Activated T-helper 1 cell treated with anti-CD3 and anti-CD28 coated beads, Interleukin-2, amount 50 U/mL, for 16 hours (primary cell): Measurements from ENCODE around the gene SCAF8.

ENCODE experiments used
- DNase-seq, 2 donors: peaks; one replicate each; pipeline ENCODE4 v3.0.0-alpha.2; 2020; ENCODE audit warnings: low read depth in 1 of 2, low spot score in 1 of 2

The SCAF8 gene

DNA sequence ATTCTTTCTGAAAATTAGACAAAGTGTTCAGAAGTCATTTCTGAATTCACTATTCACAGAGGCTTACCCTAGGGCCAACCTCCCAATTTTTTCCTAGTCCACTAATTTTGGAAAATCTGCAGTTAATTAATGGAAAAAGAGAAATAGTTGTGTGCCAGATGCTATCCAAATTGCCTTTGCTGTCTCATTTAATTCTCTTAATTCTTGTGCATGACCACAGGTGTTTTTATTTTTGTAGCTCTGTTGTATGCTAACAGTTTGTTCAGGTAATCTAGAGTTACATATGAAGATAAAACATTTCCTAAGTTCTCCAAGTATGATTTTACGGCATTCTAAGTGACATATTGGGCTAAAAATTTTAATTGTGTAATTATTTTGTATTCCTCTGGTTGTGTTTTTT is 96.8 kb downstream of the SCAF8 start:
- DNase-seq: no peak

- DNase-seq: no peak
Measured at GRCh38 chr6:154830771-154831170, 97.6 kb downstream of the SCAF8 start.

GRCh38 chr6:154835307-154835706 is 102.1 kb downstream of the SCAF8 start:
- no peak for DNase-seq

GRCh38 chr6:154839546-154839945 is 106.3 kb downstream of the SCAF8 start:
- no peak for DNase-seq

DNA sequence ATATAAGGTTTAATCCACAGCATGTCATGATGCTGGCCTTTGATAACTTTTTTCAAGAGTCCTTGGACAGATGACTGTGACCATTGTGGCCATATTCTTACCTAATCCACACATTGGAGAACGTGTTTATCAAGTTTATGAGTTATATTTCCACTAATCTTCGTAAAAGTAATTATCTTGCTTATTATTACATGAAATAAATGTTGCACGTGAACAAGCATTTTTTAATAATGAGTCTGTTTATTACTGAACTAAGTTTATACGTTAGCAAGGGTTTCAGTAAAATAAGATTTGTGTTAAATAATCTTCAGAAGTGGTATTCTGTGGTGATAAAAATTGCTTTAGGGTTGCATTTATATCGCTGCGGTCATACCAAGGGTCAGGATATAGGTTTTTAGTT is 107.1 kb downstream of the SCAF8 start:
- no peak for DNase-seq

DNA sequence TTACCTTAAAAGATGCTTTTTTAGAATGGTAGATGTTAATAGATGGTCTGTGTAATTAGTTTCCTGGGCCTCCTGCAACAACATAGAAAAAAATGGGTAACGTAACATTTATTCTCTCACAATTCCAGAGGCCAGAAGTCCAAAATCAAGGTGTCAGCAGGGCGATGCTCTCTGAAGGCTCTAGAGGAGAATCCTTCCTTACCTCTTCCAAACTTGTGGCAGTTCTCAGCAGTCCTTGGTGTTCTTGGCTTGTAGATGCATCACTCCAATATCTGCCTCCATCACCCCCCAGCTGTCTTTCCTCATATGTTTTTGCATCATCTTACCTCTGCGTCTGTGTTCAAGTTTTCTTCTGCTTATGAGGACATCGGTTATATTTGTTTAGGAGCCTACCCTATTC is 107.9 kb downstream of the SCAF8 start:
- DNase-seq: no peak

DNA sequence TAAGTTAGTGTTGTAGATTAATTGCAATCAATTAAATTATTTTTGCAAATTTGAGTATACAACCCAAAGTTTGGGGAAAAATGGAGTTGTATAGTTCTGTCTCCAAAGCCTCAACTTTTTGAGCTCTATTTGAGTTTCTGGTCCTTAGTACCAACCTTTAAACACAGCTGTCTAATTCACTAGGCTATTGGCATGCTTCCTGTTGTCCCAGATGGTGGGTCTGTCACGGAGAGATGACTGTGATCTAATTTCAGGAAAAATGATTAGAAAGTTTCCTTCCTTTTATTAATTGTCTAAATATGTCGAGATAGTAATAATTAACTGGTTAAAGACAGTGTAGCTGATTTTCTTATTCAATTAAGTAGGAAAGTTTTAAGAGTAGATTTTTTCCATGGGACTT is 109.6 kb downstream of the SCAF8 start:
- no peak for DNase-seq

DNA sequence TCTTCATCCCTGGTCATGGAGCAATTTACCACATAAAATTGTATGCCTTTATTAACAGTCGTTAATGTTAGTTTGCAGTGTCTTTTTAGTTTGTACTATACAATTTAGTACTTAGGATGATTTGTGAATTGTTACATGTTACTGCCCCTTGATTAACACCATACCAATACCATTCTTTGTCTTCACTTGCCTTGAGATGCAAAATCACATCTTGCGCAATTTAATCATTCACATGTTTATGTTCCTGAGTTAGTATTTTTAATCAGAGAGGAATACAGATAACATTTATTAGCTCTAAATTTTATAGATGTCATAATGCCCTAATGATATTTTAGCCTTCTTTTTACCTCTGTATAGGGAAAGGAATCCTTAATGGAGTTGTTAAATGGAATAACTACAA is 114.1 kb downstream of the SCAF8 start:
- DNase-seq: no peak

DNA sequence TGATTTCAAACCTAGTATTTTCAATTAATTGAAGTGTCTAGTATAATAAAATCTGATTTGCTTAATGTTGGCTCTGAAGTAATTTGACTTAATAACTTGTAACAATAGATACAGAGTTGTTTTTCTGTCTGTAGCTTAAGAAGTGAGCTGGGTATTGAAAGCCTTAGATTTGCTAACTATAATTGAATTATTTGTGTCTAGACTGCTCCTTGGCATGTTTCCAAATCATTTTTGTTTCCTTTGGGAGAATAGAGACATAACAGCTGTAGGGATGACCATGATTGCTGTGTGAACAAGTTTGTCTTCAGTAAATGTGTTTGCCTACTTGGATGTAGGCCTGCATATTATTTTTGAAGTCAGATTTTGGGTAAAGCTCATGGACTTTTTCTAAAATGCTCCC is 115.4 kb downstream of the SCAF8 start:
- DNase-seq: no peak

- no peak for DNase-seq
Measured at GRCh38 chr6:154849475-154849874, 116.3 kb downstream of the SCAF8 start.

GRCh38 chr6:154852687-154853086 is 119.5 kb downstream of the SCAF8 start:
- DNase-seq: no peak

- DNase-seq: no peak
Measured at GRCh38 chr6:154857529-154857928, 124.3 kb downstream of the SCAF8 start.

- DNase-seq: no peak
Measured at GRCh38 chr6:154861825-154862224, 128.6 kb downstream of the SCAF8 start.

DNA sequence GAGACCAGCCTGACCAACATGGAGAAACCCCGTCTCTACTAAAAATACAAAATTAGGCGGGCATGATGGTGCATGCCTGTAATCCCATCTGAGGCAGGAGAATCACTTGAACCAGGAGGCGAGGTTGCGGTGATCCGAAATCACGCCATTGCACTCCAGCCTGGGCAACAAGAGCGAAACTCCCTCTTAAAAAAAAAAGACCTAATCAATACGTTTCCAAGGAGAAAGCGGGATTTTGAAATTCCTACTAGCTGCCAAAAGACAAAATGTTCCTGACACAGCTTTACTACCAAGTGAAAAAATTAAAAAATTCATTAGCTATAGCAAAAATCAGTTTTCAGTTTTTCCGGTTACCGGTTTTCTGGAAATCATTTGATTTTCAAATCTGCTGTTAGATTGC is 129.3 kb downstream of the SCAF8 start:
- no peak for DNase-seq

DNA sequence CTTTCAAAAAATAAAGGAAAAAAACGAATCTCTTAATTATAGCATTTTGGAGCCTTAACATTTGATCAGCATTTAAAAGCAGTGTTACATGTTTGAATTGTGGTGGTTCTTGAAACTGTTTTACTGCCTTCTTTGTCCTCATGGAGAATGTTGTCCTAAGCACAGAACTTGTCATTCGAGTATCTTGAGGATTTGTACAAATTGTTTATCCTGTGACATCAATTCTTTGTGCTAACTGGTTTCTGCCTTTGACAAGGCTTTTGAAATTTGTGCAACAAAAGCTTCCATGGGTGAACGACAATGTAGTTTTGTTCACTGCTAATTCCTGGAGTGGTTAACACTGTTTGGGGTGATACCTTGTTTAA is 130.8 kb downstream of the SCAF8 start:
- no peak for DNase-seq

DNA sequence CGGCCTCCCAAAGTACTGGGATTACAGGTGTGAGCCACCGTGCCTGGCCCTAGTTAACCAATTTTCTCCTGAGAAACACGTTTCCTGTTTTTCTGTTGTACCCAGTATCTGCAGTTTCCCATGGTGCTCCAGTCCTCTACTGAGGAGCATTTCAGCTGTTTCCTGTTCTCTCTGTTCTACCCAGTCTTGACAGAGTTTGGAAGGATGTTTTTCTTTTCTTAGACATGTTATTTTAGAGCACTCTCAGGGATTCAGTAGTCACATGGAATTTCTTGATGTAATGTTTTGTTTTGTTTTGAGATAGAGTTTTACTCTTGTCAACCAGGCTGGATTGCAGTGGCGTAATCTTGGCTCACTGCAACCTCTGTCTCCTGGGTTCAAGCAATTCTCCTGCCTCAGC is 132.1 kb downstream of the SCAF8 start:
- no peak for DNase-seq

DNA sequence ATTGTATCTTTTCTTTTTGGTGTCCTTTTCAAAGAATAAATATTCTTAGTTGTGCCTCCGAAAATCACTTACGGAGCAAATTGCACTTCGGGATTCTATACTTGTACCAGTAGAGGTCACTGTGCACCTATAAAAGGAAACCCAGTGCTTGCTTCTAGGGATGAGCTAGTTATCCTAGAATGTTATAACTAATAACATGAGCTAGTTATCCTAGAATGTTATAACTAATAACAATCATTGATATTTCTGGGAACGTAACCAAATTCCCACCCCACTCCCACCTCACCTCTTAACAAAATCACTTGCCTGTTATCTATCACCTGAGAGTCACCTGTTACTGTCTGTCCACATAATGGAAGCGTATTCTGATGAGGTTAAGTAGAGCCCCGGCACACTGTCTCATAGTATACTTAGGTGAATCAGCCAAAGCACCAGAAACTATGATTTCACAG is 135.0 kb downstream of the SCAF8 start:
- no peak for DNase-seq

DNA sequence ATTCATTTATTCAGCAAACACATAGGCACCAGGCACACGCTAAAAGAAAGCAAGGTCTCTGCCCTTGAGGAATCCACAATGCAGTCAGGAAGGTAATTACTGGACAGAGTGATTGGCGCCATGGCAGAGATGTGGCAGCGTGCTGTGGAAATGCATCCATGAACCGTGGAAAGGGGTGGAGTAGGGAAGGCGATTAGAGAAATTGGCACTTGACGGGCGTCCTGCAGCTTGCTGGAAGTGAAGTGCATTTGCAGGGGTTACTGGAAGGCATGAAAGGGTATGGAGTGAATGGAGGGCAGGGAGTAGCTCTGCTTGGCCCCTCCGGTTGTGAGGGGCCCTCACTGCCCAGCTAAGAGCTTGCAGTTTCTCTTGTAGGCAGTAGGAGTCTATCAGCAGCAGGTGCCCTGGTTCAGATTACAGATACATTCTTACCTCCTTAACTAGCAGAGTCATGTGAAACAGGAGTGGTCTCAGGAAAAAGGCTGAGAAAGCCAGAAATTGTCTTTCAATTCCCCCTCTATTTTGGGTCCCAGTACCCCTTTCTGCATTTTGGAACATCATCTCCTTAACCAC is 139.4 kb downstream of the SCAF8 start:
- DNase-seq: no peak

DNA sequence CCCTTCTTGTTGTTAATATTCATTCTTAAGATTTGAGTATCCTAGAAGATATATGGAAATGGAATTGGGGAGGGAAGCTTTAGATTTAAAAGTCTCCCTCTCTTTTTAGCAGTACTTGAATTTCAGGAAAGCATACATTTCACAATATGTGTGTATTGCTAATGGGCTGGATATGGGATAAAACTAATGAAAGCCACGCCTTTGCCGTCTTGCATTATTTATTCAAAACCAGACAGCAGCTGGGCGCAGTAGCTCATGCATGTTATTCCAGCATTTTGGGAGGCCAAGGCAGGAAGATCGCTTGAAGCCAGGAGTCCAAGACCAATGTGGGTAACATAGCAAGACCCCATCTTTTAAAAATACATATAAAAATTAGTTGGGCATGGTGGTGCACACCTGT is 140.3 kb downstream of the SCAF8 start:
- no peak for DNase-seq

GRCh38 chr6:154874773-154875592 is 141.8 kb downstream of the SCAF8 start:
- DNase-seq: no peak

- DNase-seq: no peak
Measured at GRCh38 chr6:154876486-154877280, 143.5 kb downstream of the SCAF8 start.

DNA sequence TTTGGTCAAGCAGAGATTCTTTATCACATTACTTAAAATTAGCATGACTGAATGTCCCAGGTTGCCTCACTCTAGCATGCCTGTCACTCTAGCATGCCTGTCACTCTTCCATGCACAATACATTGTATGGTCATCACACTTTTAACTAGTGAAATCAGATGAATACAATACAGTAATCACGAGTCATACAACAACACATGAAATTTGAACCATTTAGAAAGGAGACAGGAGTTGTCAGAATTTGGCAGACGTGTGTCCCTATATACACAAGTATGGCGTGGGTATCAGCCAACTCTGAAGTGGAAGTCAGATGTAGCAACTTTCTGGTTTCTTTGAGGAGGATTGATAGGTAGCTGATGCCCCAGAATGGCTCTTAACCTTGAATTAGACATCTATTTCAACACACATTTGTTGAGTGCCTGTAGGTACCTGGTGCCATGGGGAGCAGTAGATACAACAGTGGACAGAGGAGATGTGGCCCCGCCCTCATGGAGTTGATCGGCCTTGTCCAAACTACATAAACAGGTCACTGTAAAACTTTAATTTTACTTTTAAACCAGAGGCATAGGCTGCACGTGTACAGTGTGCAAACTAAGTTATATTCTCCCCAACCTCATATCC is 145.8 kb downstream of the SCAF8 start:
- no peak for DNase-seq
